NCI-H1417 (cell line): ENCODE data around the gene MRGPRG.
A peak's percentile ranks its signal among the peaks of the same experiment; 100 is the strongest.

Source experiments
- DNase-seq, 3 experiments: peaks; one replicate each; lab custom pipeline; 2025; lab: John Stamatoyannopoulos, UW

Gene MRGPRG

GRCh38 chr11:3225826-3226750 is 7.5 kb upstream of the MRGPRG start:
- no peak for DNase-seq

DNA sequence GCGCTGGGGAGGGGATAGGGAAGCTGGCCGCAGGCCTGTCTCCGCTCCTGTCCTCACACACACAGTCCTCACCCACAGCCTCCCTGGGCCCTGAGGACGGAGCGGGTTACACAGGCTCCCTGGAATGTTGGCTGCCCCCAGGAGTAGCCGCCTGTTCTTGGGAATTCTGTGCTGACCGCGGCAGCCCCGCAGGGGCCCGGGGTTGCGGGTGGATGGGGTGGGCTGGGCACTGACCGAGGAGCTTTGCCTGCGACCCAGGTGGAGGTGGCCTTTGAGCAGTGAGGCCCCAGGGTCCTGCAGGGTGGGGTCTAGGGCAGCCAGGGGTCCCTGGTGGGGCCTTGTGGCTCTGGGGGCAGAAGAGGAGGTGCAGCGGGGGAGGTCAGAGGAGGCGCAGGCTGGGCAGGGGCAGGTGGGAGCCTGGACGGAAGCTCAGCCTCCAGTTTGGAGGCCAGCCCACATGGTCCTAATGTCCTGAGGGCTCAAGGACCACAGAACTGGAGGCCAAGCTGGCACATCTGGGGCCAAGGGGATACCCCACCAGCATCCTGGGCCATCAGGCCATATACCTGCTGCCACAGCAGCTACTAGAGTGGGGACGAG is 6.6 kb upstream of the MRGPRG start:
- no peak for DNase-seq

DNA sequence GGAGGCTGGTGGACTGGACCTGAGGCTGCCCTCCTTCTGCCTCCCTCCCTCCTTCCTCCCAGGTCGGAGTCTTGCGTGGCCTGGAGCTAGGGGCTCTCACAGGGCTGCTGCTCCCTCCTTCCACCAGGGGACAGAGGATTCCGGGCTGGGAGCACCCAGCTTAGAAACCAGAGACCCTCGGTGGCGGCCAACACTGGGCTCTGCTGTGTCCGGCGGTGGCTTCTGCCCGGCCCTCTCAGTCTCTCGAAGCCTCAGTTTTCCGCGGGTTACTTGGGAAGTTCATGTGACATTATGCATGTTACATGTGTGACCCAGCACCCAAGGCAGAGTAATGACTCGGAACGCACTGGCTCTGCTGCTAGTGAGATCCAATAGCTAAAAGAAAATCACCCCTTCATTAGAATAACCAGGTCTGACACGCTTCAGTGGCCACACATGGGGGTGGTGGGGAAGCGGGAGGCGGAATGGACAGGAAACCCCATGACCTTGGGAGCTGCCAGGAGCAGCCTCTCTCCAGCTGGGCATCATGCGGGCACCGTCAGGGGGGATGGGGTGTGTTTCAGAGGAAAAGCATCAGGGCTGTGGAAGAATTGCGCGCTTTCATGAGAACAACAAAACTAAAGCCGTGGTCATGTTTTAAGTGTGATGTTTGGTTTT is 5.9 kb upstream of the MRGPRG start:
- DNase-seq = peak in 1 of 3 experiments; percentile 18

DNA sequence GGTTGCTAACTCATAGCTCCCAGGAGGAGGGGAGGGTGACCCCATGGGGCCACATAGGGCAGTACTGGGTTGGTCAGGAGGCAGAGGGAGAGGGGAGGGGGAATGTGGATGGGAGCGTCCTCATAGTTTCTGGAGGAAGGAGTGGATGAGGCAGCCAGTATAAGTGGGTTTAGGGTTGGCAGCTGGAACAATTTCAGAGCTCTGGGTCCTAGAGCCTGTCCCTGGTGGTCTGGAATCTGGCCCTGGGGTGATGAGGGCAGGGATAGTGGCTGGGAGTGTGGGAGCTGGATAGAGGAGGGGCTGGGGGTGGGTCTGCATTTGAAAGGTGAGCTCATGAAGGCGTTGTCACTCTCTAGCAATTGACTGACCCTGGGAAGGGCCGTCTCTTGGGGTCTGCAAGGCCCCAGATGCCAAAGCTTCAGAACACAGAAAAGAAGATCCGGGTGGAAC is 5.3 kb upstream of the MRGPRG start:
- DNase-seq = no peak

DNA sequence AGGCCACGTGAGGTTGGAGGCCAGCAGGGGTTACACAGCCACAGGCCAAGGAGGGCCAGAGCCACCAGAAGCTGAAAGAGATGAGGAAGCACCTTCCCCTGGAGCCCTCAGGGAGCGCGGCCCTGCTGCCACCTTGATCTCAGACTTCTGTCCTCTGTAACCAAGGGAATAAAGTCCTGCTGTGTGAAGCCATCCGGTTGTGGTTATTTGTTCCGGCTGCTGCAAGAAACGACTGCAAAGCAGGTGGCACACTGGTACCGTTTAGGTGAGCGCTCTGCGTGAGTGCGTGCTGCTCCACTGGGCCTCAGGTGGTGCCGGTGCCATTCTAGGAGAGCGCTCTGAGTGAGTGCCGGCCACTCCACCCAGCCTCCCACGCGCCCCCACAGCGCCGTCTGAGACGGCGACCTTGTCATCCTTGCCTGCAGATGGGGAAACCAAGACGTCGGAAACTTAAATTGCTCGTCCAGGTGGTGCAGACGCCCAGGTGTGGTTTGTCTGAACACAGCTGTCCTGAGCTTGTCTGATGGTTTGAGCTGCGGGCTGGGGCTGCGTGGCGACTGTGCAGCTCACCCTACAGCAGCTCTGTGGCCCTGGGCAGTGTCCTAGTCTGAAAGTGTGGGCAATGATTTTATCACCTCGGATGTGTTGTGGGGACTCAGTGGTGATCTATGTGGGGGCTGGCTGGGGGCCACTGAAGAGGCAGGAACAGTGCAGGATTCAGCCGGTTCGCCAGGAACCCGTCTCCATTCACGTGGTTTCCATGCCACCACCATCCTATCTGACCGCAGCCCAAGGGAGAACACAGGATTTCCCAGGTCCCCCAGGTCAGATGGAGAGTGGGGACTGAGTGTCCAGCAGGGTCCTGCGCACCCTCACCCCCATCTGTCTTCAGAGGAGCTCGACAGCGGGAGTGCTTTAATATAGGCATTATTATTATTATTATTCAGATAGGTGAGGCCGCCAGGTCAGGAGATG is 4.6 kb upstream of the MRGPRG start:
- DNase-seq = peak in 2 of 3 experiments; percentile 41 to 44

GRCh38 chr11:3222003-3222855 is 3.6 kb upstream of the MRGPRG start:
- no peak for DNase-seq

DNA sequence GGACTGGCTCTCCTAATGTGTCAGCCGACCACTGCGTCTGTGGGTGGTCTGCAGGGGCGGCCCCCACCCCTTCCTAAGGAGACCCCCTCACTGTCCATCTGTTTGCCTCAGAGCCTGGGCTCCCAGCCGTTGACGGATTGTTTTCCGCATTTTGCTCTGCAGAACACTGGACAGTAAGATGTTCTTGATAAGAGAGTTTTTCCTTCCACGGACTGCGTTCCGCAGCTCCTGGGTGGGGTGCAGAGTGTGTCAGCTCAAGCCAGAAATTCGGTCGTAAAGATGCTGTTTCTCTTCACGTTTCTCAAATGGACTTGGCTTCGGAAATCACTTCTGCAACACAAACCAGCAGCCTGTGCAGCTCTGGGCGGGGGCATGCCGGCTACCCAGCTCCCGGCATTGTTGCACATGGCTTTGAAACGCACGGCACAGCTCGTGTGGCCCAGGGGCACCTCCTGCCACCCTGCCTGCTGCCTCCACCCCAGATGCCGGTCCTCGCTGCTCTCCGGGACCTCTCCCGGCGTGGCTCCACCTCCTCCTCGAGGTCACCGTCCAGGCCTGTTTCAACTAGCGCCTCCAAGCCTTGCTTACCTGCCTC is 2.9 kb upstream of the MRGPRG start:
- DNase-seq = no peak

GRCh38 chr11:3220521-3221407 is 2.2 kb upstream of the MRGPRG start:
- DNase-seq = no peak

DNA sequence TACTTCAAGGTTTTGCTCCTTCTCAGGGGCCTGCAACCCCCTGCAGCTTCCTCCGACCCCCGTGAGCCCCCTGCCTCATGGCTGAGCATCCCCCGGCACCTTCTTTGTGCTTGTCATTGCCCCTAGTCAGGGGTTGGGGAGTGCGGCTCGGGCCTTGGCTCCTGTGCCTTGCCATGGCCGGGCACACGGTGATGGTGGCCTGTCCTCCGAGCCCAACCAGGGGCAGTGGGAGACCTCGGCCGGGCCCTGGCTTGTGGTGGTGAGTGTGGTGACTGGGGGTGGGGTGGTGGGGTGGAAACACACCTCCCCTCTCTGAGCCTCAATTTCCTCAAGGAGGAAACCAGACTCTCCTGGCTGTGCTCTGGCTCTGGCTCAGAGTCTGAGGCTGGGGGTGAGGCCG is 1.5 kb upstream of the MRGPRG start:
- no peak for DNase-seq

- no peak for DNase-seq
These were observed 774 bp upstream of the MRGPRG start for GRCh38 chr11:3219281-3219892.

GRCh38 chr11:3217818-3218482 is 663 bp downstream of the MRGPRG start:
- no peak for DNase-seq

DNA sequence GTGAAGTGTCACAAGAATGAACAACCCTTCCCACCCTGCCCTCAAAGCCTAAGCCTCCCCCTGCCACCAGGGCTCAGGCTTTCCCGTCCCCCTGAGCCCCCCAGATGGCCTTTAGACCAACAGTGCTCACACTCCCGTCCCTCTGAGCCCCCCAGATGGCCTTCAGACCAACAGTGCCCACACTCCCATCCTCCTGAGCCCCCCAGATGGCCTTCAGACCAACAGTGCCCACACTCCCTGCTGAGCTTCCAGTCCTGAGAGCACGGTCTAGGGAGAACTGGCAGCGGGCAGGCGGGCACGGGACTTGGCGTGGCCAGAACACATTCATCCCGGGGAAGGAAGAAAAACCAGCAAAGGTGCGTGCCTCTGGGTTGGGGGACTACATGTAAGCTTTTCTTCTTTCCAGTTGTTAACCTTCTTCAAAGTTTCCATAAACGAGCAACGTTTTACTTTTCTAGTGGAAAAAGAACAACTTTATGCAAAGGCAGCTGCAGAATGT is 2.5 kb downstream of the MRGPRG start:
- no peak for DNase-seq

DNA sequence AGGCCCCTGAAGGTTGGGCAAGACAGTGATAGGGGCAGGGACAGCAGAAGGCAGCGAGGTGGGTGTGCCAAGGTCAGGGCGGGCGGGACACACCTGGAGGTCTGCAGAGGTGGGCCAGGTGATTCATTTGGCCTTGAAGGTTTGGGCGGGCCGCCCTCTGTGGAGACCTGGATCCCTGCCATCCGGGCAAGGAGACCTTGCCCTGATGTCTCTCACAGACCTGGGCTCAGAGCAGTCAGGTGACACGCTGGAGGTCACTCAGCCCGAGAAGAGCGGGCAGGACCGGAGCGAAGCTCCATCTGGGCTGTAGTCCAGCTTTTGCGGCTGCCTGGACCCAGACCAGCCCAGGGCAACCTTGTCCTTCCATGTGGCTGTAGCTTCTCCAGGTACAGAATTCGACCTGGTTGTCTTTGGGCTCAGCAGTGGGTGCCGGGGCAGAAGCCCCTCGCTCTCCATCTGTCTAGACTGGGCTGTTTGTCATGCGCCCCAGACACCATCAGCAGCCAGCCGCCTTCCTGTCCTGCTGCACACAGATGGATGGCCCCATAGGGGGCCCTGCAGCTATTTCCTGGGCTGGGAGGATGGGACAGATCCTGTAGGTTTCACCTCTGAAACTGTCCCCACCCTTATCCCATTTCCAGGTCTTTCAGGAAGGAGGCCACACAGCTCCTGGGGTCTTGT is 3.1 kb downstream of the MRGPRG start:
- no peak for DNase-seq

DNA sequence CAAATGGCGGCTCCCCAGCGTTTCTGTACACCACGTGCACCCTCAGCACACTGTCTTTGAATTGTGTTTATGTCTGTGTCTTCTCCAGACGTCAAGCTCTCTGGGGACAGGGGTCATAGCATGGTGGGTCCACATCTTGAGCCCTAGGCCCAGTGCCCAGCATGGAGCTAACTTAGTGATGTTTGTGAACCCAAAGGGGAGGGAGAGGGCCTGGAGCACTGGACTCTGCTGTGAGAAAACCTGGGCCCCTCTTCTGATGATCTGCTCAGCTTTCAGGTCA is 4.3 kb downstream of the MRGPRG start:
- DNase-seq = no peak

GRCh38 chr11:3213659-3214419 is 4.8 kb downstream of the MRGPRG start:
- DNase-seq = no peak

GRCh38 chr11:3208272-3208671 is 10.3 kb downstream of the MRGPRG start:
- no peak for DNase-seq
